Measurements from ENCODE around the gene NKIRAS2. TPM values are rescaled to one million over a fixed set of nuclear protein-coding genes. Genes with fewer than 3 reads are reported as not detected.

NKIRAS2 gene
- total RNA-seq, 1 donor from 2014 or later: 52.4 TPM

- DNase-seq (ENCODE audit: low read depth, low spot score): no peak
Observed at GRCh38 chr17:42026857-42027589, 7.1 kb downstream of the NKIRAS2 start.

- DNase-seq (ENCODE audit: low read depth, low spot score): no peak
Observed at GRCh38 chr17:42027590-42027889, 7.7 kb downstream of the NKIRAS2 start.

GRCh38 chr17:42027961-42028790 lies 8.3 kb downstream of the NKIRAS2 start:
- no peak for DNase-seq (ENCODE audit: low read depth, low spot score)

GRCh38 chr17:42028791-42029127 lies 8.9 kb downstream of the NKIRAS2 start:
- no peak for DNase-seq (ENCODE audit: low read depth, low spot score)

- no peak for DNase-seq (ENCODE audit: low read depth, low spot score)
Observed at GRCh38 chr17:42031584-42031983, 11.7 kb downstream of the NKIRAS2 start.

GRCh38 chr17:42034059-42034458 lies 14.2 kb downstream of the NKIRAS2 start:
- no peak for DNase-seq (ENCODE audit: low read depth, low spot score)

GRCh38 chr17:42038221-42038973 lies 18.5 kb downstream of the NKIRAS2 start:
- no peak for DNase-seq (ENCODE audit: low read depth, low spot score)

- DNase-seq (ENCODE audit: low read depth, low spot score): no peak
Observed at GRCh38 chr17:42039794-42040763, 20.2 kb downstream of the NKIRAS2 start.

- no peak for DNase-seq (ENCODE audit: low read depth, low spot score)
Observed at GRCh38 chr17:42040818-42041217, 20.9 kb downstream of the NKIRAS2 start.

GRCh38 chr17:42041619-42042018 lies 21.7 kb downstream of the NKIRAS2 start:
- no peak for DNase-seq (ENCODE audit: low read depth, low spot score)

GRCh38 chr17:42042598-42043319 lies 22.9 kb downstream of the NKIRAS2 start:
- no peak for DNase-seq (ENCODE audit: low read depth, low spot score)

- DNase-seq (ENCODE audit: low read depth, low spot score): no peak
Observed at GRCh38 chr17:42045719-42046118, 25.8 kb downstream of the NKIRAS2 start.

- DNase-seq (ENCODE audit: low read depth, low spot score): no peak
Observed at GRCh38 chr17:42047343-42047742, 27.5 kb downstream of the NKIRAS2 start.

- no peak for DNase-seq (ENCODE audit: low read depth, low spot score)
Observed at GRCh38 chr17:42049834-42050392, 30.0 kb downstream of the NKIRAS2 start.

- DNase-seq (ENCODE audit: low read depth, low spot score): no peak
Observed at GRCh38 chr17:42050393-42051012, 30.6 kb downstream of the NKIRAS2 start, which contains the start of gene C17orf113. TSS of gene C17orf113 (minus strand) at chr17:42050601. CDS start at chr17:42043376, 7,225 bp downstream.

- no peak for DNase-seq (ENCODE audit: low read depth, low spot score)
Observed at GRCh38 chr17:42051013-42051400, 31.1 kb downstream of the NKIRAS2 start.

GRCh38 chr17:42051645-42052044 lies 31.8 kb downstream of the NKIRAS2 start:
- DNase-seq (ENCODE audit: low read depth, low spot score): no peak

- no peak for DNase-seq (ENCODE audit: low read depth, low spot score)
Observed at GRCh38 chr17:42052346-42052877, 32.5 kb downstream of the NKIRAS2 start.

Data from pulmonary artery endothelial cell (primary cell).